NCI-H1930 (cell line): ENCODE data around the gene SEMA5A.
"Not testable (repeated sequence)": the region's sequence is repeated elsewhere in the genome, so short reads cannot be mapped to it uniquely, and the experiment has no call there.

Experiments
- DNase-seq, 2 experiments: peaks; one replicate each; lab custom pipeline; 2025; lab: John Stamatoyannopoulos, UW

Gene SEMA5A

DNA sequence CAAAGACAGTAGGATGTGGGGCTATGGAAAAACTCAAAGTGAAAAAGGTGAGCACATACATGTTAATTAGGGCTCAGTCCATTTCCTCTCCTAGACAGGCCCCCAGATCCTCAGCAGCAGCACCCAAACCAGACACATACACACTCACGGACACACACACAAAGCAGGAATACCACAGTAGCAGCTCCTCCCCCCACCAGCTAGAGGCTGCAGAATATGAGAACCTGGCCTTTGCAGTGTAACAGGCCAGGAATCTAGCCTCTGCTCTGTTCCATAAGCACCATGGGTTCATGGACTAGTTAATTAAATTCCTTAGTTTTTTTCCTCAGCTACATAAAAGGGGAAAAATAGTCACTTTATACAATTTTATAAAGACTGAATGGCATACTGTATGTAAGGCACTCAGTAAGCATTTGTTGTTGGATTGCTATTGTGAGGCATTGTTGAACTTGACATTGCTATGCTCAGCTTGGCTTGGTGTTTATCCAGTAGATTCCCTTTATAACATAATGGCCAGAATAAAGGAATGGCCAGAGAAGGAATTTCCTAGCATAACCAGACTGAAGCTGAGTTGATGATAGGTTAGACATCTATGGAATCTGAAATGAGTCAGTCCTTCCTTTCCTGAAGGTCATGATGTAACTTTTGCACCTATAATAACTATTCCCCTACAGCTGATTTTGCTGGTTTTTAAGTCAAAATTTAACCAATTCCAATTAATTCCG is 186.8 kb downstream of the SEMA5A start:
- no peak for DNase-seq

DNA sequence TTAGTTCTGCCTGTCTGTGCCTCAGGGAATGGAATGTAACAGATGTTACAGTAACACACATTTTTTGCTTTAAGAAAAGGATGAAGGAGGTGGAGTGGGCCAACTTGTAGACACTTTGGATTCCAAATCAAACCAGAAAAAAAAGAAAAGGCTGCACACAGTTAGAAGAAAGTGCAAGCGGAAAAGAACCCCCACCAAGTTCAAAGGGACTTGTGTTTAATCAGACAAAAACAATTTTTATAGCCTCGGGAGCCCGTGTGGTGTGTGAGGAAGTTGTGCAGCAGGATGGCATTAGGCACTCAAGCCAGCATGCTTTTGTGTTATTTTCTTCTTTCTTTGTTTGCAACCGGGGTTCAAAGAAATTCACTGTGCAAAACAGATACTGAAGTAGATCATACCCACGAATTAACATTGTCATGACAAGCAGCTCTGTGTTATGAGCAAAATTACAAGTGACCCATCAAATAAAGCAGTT is 189.5 kb downstream of the SEMA5A start:
- no peak for DNase-seq

DNA sequence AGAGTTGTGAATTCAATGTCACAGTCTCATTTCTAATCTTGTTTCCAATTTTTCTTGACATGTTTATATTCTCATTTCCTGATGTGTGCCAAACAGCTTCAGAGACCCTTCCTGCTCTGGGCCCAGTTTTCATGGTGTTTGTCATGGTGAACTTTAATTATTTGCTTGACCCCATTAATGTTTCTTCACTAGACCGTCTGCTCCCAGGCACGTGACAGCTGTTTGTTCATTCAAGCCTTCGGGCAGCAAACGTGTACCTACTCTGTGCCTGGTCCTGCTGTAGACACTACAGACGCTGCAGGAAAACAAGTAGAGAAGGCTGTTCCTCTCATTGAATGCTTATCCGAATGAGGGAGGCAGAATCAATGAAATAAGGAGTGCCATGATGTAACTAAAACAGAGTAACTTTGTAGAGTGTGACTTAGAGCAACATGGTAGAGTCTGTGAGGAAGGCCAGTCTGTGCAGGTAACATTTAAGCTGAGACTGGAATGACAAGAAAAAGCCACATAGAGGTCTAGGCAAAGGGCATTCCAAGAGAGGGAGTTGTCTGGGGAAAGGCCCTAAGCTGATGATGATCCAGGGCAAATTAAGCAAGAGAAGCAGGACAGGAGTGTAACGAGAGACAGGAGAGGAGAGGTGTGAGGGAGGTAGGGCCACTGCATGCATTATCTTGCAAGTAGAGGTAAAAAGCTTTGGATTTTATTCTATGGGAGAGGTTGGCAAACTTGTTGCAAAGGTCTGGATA is 191.4 kb downstream of the SEMA5A start:
- DNase-seq = no peak

DNA sequence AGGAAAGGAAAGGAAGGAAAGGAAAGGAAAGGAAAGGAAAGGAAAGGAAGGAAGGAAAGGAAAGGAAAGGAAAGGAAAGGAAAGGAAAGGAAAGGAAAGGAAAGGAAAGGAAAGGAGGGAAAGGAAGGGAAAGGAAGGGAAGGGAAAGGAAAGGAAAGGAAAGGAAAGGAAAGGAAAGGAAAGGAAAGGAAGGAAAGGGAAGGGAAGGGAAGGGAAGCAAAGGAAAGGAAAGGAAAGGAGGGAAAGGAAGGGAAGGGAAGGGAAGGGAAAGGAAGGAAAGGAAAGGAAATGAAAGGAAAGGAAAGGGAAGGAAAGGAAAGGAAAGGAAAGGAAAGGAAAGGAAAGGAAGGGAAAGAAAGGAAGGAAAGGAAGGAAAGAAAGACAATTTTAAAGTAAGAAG is 192.8 kb downstream of the SEMA5A start:
- DNase-seq = not testable (repeated sequence)

DNA sequence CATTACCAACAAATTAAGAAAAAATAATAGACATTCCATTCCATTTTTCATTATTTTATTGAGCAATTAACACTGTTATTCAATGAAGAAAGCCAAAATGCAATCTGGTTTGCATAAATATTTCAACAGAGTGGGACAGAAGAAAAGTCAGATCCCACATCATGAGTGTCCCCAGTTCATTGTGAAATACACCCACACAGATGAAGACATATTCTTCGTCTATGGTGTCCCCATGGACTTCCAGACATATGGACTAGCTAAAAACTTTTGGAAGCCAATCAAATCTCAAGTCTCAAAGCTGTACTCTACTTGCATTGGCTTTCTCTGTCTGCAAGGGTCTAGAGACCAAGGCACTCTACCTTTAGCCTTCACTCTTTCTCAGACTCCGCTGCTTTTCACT is 194.3 kb downstream of the SEMA5A start:
- no peak for DNase-seq

DNA sequence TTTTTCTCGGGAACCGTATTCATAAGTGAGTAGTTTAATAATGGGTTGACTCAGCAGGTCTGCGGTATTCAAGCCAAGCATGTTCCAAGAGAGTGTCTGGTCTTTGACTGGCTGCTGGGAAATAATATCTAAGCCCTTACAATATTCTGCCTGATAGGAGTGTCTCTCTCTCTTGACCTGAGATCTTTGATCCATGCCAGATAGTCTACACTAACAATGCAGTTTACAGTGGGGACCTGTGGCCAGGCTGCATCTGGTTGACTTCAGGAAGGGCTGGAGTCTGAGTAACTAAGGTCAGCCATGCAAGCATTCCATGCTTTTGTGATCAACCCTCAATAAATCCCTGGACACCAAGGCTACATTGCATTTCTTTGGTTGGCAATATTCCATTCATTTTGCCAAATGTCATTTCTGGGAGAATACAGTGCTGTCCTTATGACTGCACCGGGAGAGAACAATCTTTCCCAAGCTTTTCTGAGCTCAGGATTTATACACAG is 195.5 kb downstream of the SEMA5A start:
- no peak for DNase-seq

DNA sequence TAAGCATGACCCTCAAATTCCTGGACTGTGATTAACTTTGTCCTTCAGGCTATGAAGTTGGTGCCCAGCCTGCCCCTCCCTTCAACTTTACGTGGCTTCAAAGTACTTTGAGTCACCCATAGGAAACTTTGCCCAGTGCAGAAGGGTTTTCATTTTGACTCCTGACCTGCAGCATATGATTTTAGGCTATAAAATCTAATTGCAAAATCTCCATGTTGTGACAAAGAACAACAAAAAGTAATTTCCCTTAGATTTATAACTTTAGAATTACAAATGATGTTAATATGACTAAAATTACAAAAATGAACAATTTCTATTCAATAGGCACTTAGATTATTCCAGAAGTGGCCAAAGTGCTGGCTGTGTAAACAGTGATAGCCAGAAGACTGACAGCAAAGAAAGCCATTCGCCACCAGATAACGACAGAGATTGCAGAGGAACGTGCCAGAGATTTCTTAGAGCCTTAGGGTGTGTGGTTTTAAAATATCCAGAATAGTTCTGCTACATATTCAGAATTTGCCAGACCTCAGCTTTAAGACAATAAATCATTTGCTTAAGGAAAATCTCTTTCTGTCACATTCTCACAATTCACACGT is 197.4 kb downstream of the SEMA5A start:
- DNase-seq = no peak

DNA sequence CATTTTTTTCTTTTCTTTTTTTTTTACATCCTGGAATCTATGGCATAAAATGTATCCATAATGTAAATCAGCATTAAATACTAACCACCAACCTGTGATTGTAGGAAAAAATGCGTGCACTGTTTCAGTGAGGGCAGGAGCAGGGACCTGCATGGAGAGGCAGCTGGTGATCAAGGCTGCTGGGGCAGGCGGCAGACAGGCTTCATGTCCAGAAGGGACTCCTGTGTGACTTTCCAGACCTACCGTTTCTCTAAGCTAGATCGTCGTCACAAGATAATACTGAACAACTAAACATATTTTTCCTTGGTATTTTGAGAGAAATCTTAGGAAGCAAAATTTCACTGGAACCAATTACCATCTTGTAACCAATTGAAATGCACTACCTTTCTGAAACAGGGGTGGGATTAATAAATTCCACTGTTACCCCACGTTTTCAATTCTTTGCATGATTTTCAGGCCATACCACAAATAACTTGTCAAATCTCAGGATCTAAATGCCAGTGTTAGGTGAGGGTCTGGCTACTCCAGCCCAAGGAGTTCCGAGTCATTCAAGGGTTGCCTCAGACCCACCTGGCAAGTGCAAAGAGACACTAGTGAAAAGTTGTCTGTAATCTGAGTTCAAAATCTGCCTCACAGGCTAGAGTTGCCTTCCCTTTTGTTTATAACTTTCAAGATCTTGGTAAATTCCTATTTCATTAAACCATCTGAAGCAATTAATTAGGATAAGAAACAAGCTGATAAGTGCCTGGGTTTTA is 198.2 kb downstream of the SEMA5A start:
- DNase-seq = no peak

DNA sequence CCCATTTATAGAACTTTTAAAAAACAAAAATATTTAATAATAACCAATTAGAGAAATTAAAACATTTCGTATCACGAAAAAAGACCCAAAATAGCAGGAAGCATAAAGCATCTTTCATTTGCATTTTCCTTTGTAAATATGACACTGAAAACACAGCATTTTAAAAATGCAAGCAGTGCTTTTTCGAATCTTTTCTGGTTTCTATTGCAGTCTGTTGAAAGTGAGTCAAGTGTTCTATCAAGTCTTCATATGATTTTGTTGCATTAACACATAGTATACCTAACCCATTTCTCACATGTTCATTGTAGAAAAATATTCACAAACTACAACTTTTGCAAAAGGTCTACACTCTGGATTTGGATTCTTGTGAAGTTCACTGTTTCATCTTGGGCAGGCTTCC is 198.8 kb downstream of the SEMA5A start:
- no peak for DNase-seq

DNA sequence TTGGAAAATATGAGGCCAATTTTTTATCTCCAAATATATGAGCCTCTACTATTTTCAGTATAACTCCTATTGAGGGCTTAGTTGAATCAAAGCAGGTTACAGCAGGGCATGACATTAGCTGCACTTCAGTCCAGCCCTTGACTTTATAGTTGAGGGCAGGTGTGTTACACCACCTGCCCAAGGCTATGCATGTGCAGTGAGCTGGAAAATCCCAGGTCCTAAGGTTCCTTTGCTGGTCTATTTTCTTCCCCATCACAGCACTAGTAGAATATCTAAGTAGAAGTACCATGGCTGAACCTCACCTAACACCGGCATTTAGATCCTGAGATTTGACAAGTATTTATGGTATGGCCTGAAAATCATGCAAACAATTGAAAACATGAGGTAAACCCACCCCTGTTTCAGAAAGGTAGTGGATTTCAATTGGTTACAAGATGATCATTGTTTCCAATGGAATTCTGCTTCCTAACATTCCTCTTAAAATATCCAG is 201.1 kb downstream of the SEMA5A start:
- DNase-seq = no peak

DNA sequence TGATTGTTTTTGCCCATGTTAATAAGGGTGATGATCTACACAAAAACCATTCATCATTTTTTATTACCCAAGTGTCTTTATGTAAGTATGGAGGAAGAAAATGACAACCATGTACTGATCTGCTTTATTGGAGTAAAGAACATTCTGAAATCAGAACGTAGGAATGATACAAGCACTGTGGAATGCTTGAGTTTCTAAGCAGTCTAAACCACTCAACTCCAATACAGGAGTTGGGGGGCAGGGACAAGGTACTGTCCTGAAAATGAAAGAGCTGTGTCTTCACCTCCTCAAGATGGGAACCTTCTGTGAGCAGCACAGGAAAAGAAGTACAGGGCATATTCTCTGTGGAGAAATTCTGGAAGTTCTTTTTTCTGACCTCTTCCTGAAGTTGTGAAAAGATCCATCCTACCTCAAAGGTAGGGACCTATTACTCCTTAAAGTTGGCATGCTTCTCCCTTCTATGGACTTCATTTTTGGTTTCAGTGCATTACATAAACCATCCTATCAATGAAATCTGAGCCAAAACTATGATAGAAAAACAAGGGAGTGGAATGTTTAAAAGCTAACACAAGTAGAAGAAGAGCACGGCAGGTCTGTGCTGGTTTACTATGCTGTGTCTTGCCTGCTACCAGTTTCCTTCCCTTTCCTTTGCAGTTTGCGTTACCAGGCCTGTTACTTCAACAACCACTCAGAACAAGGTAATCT is 202.6 kb downstream of the SEMA5A start:
- DNase-seq = no peak

DNA sequence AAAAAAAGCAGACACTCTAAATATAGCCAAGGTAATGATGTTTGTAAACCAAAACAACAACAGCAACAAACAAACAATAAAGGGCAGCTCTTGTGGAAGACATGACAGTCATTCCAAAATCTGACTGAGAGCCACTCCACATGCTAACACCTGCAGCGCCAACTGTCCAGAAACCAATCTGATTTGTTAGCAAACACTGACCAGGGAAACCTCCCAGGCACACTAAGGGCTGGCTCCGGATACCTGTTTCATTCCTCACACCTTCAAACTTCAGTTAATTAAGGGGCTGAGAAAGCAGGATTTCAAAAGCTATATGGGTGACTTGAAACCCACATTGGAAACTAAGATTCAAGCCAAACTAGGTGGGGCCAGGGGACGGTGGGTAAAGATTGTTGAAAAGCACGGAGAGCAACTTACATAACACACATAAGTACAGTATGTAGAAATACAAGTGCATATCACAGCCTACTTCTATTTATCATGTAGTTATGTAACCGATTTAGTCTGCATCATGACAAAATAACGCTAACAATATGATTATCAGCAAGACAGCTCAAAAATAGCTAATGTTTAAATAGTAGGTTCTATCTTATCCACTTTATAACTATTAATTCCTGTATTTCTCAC is 203.6 kb downstream of the SEMA5A start:
- no peak for DNase-seq

DNA sequence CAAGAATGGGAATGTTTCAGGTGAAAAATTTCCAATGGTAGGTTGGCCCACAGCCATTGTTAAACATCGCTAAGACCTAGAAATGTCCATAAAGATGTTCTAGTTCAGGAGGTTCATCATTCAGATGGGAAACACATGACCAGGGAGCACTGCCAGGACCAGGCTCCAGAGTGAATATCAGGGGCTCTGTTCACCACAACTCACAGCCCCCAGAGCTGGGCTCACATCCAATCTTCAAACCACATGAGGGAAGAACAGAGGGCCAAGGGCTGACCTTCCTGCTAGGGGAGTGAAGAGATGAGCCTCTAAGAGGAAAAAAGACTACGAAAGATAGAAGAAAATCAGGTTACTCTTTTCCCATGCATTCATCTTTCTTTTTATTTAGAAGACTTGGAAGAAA is 205.8 kb downstream of the SEMA5A start:
- no peak for DNase-seq

DNA sequence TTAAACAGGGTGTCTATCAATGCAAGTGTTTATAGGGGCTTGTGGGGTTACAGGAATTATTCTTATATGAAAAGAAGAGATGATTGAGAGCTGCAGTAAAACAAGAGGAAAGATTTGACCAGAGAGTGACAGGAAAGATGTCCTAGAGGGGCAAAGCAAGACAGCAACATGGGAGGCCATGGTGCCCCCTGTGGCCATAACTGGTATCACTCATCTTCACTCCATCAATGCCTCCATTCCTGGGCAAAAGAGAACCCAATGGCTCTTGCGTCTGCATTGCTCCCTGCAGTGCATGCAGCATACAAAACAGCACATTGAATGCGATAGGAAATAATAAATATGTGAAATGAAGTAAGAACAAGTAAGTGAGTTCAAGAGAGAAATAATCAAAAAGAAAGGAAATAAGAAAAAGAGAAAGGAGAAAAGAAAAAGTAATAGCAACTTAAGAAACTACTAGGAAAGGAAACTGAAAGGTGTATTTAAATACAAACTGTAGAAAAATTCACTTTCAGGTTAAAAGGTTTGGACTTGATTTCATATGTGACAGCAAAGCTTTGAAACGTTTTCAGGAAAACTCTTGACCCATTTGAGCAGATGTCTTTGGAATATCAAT is 206.6 kb downstream of the SEMA5A start:
- DNase-seq = peak; percentile 10 to 32

DNA sequence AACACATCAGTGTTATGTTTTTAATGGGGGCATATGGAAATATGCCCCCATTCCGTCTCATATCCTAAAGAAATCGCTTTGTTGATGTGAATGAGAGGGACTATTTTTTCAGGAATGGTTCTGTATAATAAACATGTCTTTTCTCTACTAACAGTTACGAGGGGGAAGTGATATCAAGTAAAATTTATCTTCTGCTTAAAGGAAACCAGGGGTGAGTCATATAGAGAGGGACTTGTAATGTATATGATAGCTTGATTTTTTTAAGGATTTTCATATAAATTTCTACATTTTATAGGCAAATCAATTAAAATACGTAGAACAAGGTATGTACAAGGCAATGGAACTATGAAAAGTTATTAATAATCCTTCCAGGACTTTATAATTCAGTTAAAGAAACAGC is 207.1 kb downstream of the SEMA5A start:
- no peak for DNase-seq

DNA sequence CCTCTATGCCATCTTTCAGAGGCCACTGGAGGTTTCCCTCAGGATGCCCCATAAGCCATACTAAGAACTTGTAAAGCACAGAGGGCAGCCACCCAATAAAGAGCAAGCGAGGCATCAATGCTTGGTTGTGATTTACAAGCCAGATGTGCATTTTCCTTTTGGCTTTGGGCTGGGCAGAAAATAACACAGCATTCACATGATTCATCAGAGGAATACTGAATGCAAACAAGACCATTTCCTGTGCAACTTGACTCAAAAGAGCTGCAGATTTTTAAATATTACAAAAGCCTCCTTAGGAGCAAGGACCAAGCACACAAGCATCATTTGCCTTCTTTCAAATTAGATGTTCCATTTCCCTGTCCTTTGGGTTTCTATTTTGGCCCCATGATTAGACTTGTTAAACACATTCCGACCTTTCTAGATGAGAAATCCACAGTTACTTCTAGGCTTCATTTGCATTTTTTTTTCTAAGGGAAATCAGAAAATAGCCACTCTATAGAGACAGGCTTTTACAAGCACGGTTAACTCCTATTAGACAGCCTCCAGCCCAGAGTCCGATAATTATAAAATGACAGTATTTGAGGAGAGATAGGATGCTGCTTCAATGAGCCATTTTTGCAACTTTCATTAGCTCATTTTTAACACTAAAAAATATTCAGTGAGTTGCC is 207.8 kb downstream of the SEMA5A start:
- no peak for DNase-seq

DNA sequence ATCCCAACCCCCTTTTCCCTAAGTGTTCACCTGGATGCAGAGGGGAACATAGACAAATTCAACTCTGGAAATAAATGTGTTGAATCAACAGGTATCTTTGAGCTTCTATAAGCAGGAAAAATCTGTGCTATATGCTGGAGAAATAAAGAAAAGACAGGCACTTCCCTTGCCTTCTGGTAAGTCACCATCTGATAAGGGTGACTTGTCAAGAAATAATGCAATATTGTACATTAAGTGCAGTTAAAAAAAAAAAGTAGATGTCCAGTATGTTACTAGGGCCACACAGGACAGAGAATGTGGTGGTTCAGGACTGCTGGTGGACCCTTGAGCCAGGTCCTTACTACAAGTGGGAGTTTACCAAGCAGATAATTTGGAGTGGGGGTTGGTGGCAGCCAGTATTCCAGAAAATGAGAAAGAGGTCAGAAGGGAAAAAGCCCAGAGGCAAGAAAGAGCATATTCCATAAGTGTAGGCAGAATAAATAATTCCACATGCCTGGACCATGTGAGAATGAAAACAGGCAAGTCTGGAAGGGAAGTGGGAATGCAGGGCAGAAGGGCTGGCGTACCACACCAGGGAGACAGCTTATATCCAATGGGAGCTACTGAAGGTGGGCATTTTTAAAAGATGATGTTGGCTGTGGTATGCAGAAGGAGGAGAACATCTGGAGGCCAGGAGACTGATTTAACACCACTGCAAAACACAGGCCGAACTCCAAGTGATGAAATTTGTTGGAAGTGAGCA is 209.9 kb downstream of the SEMA5A start:
- DNase-seq = no peak

DNA sequence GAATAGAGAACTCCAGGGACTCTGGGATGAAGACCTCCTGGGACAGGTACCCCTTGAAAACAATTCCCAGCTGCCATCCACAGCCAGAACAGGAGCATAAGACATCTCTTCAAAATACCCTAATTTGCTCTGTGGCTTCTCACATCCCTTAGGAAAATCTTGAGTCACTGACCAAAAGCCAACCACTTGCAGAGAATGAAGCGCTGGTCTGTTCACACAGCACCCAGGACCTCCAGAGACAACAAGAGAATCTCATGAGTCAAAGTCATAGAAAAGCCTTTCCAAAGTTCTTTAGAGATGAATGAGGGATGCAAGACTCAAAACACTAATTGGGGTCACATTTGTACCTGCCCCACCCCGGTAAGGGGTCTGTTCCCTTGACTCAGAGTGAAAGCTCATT is 210.6 kb downstream of the SEMA5A start:
- no peak for DNase-seq

DNA sequence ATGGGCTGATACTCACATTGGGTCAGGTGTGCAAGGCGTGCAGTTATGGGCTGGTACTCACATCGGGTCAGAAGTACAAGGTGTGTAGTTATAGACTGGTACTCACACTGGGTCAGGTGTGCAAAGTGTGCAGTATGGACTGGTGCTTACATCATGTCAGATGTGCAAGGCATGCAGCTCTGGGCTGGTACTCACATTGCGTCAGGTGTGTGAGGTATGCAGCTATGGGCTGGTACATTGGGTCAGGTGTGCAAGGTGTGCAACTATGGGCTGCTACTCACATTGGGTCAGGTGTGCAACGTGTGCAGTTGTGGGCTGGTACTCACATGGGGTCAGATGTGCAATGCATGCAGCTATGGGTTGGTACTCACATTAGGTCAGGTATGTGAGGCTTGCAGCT is 213.8 kb downstream of the SEMA5A start:
- no peak for DNase-seq
